Gastrocnemius medialis (tissue), 4 donors: Measurements from ENCODE around the gene ANO10. TPM values are rescaled to one million over a fixed set of nuclear protein-coding genes. Genes with fewer than 3 reads are reported as not detected.

Experiments
- ATAC-seq, 2 donors: fragments of 150-250 bp; one replicate each; pipeline ENCODE4 v1.9.1; 2016
- DNase-seq, 2 donors: peaks; one replicate each; pipeline ENCODE4 v3.0.0-alpha.2; 2019
- H3K27ac ChIP-seq, 4 donors: fragments of 200-600 bp; sonication (generic); 1 replicate in 1 of 4; 2 replicates in 3 of 4; pipeline ENCODE4 v1.5.1; 2016 to 2018; ENCODE audit warnings: mild to moderate bottlenecking in 2 of 4, moderate library complexity in 1 of 4
- H3K27me3 ChIP-seq, 3 donors: fragments of 200-600 bp; sonication (generic) in 2 of 3; 1 replicate in 1 of 3; 2 replicates in 2 of 3; pipeline versions ENCODE4 v1.5.1 to v1.6.0; 2016 to 2019; ENCODE audit warnings: mild to moderate bottlenecking in 1 of 3, moderate library complexity in 1 of 3
- H3K36me3 ChIP-seq, 2 donors: fragments of 200-600 bp; sonication (generic) in 1 of 2; one replicate each; pipeline ENCODE4 v1.5.1; 2017 to 2018
- H3K4me1 ChIP-seq, 2 donors: fragments of 200-600 bp; sonication (generic) in 1 of 2; one replicate each; pipeline ENCODE4 v1.5.1; 2016 to 2017; ENCODE audit warnings: mild to moderate bottlenecking in 2 of 2
- H3K4me3 ChIP-seq, 4 donors: fragments of 200-600 bp; sonication (generic) in 3 of 4; 1 replicate in 1 of 4; 2 replicates in 3 of 4; pipeline ENCODE4 v1.5.1; 2016 to 2019; ENCODE audit warnings: mild to moderate bottlenecking in 2 of 4
- H3K9me3 ChIP-seq, 3 donors: fragments of 200-600 bp; sonication (generic) in 2 of 3; 1 replicate in 1 of 3; 2 replicates in 2 of 3; pipeline ENCODE4 v1.5.1; 2016 to 2019
- POLR2A ChIP-seq, 2 donors: fragments of 450-650 bp; IDR thresholded peaks; one replicate each; pipeline ENCODE4 v1.6.1; 2017; ENCODE audit warnings: antibody characterized with exemption in 2 of 2, mild to moderate bottlenecking in 2 of 2, moderate library complexity in 2 of 2
- in situ Hi-C, 4 donors: fragments of 200-750 bp; cut with MboI; loops; one replicate each; pipeline versions ENCODE4 v1.15.0 to v1.8.0; 2017; ENCODE audit warnings: low sequenced_read_pairs in 4 of 4
- intact Hi-C: fragments of 100-400 bp; cut with DNase I; formaldehyde crosslinking; loops from one replicate; pipeline ENCODE4 v1.15.1; 2023; ENCODE audit warnings: low total_unique reads
- total RNA-seq, 4 donors: library from RNA; depleted of rRNA; stranded (reverse); fragments of >200 nt; gene quantifications; one replicate each; pipeline versions ENCODE4 v1.1.0 to v1.2.3, GENCODE V29; 2016
- TF ChIP-seq, protein P1 (sequence below), 5 experiments: fragments of 450-650 bp in 3 of 5; fragments of 200-600 bp in 2 of 5; sonication (generic) in 2 of 5; IDR thresholded peaks in 4 of 5; conservative IDR thresholded peaks in 1 of 5; 1 replicate in 4 of 5; 2 replicates in 1 of 5; pipeline ENCODE4 v1.5.1; 2016 to 2019; ENCODE audit warnings: antibody characterized with exemption in 5 of 5, mild to moderate bottlenecking in 3 of 5, moderate library complexity in 3 of 5

Gene ANO10
- total RNA-seq, 4 donors from 2014 or later: 6.9 to 8.1 (median 7.8) TPM

DNA sequence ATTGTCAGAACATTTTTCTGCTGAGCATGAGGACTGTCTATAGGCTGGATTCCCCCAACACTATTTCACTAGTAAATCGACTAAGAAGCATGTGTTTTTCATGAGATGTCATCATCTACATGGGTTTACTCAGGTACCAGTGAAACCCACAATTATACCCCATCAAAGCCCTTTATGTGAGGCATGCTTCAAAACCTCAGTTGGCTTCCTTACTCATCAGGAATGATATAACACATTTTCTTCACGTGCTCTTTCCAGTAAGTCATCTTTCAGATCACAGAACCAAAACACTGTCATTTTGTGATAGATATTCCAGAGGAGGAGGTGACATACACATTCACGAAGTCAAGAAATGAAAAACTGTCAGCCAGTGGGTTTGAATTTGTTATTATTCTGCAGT lies 116.5 kb downstream of the ANO10 start:
- ATAC-seq: no peak
- Histone ChIP-seq H3K27me3 (no peaks in the 10 kb centered on the region), H3K4me3 (no peak overlapping the region), H3K27ac (no peak overlapping the region), H3K4me1 (no peaks in the 10 kb centered on the region), H3K36me3 (no peaks in the 10 kb centered on the region), H3K9me3 (no peaks in the 10 kb centered on the region)
- no peak for DNase-seq
- TF ChIP-seq, protein P1, sequence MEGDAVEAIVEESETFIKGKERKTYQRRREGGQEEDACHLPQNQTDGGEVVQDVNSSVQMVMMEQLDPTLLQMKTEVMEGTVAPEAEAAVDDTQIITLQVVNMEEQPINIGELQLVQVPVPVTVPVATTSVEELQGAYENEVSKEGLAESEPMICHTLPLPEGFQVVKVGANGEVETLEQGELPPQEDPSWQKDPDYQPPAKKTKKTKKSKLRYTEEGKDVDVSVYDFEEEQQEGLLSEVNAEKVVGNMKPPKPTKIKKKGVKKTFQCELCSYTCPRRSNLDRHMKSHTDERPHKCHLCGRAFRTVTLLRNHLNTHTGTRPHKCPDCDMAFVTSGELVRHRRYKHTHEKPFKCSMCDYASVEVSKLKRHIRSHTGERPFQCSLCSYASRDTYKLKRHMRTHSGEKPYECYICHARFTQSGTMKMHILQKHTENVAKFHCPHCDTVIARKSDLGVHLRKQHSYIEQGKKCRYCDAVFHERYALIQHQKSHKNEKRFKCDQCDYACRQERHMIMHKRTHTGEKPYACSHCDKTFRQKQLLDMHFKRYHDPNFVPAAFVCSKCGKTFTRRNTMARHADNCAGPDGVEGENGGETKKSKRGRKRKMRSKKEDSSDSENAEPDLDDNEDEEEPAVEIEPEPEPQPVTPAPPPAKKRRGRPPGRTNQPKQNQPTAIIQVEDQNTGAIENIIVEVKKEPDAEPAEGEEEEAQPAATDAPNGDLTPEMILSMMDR (IDR thresholded peaks at IDR 0.05 in 4 of 5, conservative IDR thresholded peaks at IDR 0.05 in 1 of 5): no peak
- no peak for TF ChIP-seq POLR2A (IDR thresholded peaks at IDR 0.05)
- in situ Hi-C loops (loop anchor here (10.0 to 25.0 kb wide), 3 partner anchors 221 to 543 kb away; partner anchors contain the start of gene SNRK (in 1 of the 4)), intact Hi-C loops (loop anchor here (10.0 kb wide), 2 partner anchors 141 to 221 kb away; partner anchors contain the start of gene SNRK)

DNA sequence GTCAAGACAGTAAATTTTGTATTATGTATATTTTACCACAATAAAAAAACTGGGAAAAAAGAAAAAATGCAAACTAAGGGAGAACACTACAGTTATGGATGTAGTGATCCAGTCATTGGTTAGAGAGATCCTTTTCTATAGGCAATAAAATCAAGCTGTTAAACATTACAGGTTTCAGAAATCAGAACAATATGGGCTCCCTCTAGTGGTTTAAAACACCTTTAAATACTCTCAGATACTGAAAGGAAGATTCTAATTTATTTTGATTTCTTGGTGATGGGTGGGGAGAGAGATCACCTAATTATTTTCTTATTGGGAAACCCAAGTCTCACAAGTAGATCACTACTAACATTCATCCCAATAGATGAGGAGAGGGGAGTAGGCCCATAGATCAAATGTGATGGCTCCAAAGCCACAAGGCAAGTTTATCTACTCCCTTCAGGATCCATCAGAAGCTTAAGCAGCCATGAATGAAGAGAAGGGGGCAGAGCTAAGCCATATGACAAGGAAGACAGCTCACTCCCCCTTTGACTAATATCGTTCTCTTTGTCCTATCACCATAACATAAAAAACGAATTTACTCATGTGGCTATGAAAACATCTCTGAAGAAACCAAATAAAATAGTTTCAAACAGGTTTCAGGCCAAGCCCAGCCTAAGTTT lies 118.6 kb downstream of the ANO10 start:
- ATAC-seq: peak in 1 of 2 donors; percentile 77
- H3K36me3 ChIP-seq: no peaks in the 10 kb centered on the region
- no peak overlapping the region for H3K27ac ChIP-seq
- intact Hi-C loops: loop anchor here (1.0 to 10.0 kb wide), 5 partner anchors 138 to 541 kb away; partner anchors contain the start of gene SNRK
- TF ChIP-seq POLR2A (IDR thresholded peaks at IDR 0.05): no peak
- TF ChIP-seq, protein P1 (IDR thresholded peaks at IDR 0.05 in 4 of 5, conservative IDR thresholded peaks at IDR 0.05 in 1 of 5): peak; percentile 26 to 71 (median 48)
- H3K27me3 ChIP-seq: no peaks in the 10 kb centered on the region
- H3K4me1 ChIP-seq: no peaks in the 10 kb centered on the region
- in situ Hi-C loops: loop anchor here (10.0 to 25.0 kb wide), 3 partner anchors 218 to 541 kb away; partner anchors contain the start of gene SNRK (in 1 of the 4)
- DNase-seq: no peak
- H3K9me3 ChIP-seq: no peaks in the 10 kb centered on the region
- H3K4me3 ChIP-seq: no peak overlapping the region

- intact Hi-C loops (no loop called here), in situ Hi-C loops (no loop called here)
- Histone ChIP-seq H3K27ac (peak overlapping the region in 1 of 4 donors; percentile 2), H3K36me3 (no peaks in the 10 kb centered on the region), H3K9me3 (no peaks in the 10 kb centered on the region), H3K4me3 (no peak overlapping the region), H3K27me3 (no peaks in the 10 kb centered on the region), H3K4me1 (no peaks in the 10 kb centered on the region)
- ATAC-seq (no peak), DNase-seq (no peak)
- TF ChIP-seq POLR2A (IDR thresholded peaks at IDR 0.05): no peak
- TF ChIP-seq, protein P1 (IDR thresholded peaks at IDR 0.05 in 4 of 5, conservative IDR thresholded peaks at IDR 0.05 in 1 of 5): no peak
These were observed 122.6 kb downstream of the ANO10 start for GRCh38 chr3:43499256-43499655.

DNA sequence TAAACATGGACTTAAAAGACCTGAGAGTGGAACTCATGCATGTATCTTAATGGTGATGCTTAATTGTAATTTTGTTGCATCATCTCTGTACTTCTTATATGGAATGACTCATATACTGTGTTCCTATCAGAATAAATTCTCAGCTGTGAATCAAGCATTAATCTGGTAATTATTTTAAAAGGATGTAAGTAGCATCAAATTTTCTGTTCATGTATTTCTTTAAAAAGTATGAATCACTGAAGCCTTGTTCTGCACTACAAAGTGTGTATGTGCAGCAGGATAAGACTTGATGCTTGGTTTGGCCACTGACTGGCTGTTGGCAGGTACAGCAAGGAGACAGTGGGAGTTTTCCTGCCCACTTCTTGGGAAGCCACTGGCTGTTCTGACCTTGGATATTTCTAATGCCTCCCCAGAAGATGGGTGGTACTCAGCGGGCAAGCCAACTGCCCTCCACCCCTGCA lies 123.9 kb downstream of the ANO10 start:
- H3K9me3 ChIP-seq: no peaks in the 10 kb centered on the region
- no peak for TF ChIP-seq POLR2A (IDR thresholded peaks at IDR 0.05)
- TF ChIP-seq, protein P1 (IDR thresholded peaks at IDR 0.05 in 4 of 5, conservative IDR thresholded peaks at IDR 0.05 in 1 of 5): no peak
- in situ Hi-C loops (no loop called here), intact Hi-C loops (no loop called here)
- no peak overlapping the region for H3K4me3 ChIP-seq
- DNase-seq (no peak), ATAC-seq (no peak)
- no peaks in the 10 kb centered on the region for H3K27me3 ChIP-seq
- no peaks in the 10 kb centered on the region for H3K4me1 ChIP-seq
- H3K27ac ChIP-seq: peak overlapping the region in 1 of 4 donors; percentile 5
- H3K36me3 ChIP-seq: no peaks in the 10 kb centered on the region
